Lower leg skin (tissue), 3 donors: ENCODE data around the gene PIP.

Experiments used
- POLR2A ChIP-seq, 2 donors: fragments of 450-650 bp; IDR thresholded peaks; one replicate each; pipeline ENCODE4 v1.6.1; 2016 to 2017; ENCODE audit warnings: antibody characterized with exemption in 2 of 2, mild to moderate bottlenecking in 1 of 2, moderate library complexity in 1 of 2
- TF ChIP-seq, protein P1 (sequence below), 3 donors: fragments of 450-650 bp; IDR thresholded peaks; one replicate each; pipeline ENCODE4 v1.5.1; 2016; ENCODE audit warnings: antibody characterized with exemption in 3 of 3, mild to moderate bottlenecking in 3 of 3, moderate library complexity in 2 of 3

DNA sequence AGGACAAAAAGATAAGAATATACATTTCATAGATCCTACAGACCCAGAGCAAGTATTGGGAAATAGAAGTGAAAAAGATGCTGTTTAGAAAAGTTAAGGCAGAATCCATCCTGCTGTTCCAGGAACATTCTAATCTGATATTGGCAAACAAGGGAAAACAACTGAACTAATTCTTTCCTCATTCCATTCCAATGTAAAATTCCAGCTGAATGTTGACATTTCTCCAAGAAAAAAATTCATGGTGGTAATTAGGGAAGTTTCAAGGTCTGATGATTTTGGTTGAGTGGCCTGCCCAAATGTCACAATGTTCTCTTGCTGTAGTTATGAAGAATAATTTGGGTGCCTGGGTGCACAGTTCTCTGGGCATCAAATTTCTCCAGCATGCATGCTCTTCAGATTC is 15.2 kb downstream of the PIP start:
- TF ChIP-seq, protein P1, sequence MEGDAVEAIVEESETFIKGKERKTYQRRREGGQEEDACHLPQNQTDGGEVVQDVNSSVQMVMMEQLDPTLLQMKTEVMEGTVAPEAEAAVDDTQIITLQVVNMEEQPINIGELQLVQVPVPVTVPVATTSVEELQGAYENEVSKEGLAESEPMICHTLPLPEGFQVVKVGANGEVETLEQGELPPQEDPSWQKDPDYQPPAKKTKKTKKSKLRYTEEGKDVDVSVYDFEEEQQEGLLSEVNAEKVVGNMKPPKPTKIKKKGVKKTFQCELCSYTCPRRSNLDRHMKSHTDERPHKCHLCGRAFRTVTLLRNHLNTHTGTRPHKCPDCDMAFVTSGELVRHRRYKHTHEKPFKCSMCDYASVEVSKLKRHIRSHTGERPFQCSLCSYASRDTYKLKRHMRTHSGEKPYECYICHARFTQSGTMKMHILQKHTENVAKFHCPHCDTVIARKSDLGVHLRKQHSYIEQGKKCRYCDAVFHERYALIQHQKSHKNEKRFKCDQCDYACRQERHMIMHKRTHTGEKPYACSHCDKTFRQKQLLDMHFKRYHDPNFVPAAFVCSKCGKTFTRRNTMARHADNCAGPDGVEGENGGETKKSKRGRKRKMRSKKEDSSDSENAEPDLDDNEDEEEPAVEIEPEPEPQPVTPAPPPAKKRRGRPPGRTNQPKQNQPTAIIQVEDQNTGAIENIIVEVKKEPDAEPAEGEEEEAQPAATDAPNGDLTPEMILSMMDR (IDR thresholded peaks at IDR 0.05): no peak
- no peak for TF ChIP-seq POLR2A (IDR thresholded peaks at IDR 0.05)
